ENCODE results near the gene PAPSS2. TPM values are rescaled to one million over a fixed set of nuclear protein-coding genes. Genes with fewer than 3 reads are reported as not detected.

The PAPSS2 gene
- total and polyA plus RNA-seq, 2 donors (not counting 1 experiment from before 2014, with no cell fraction given): 102 to 286 TPM

DNA sequence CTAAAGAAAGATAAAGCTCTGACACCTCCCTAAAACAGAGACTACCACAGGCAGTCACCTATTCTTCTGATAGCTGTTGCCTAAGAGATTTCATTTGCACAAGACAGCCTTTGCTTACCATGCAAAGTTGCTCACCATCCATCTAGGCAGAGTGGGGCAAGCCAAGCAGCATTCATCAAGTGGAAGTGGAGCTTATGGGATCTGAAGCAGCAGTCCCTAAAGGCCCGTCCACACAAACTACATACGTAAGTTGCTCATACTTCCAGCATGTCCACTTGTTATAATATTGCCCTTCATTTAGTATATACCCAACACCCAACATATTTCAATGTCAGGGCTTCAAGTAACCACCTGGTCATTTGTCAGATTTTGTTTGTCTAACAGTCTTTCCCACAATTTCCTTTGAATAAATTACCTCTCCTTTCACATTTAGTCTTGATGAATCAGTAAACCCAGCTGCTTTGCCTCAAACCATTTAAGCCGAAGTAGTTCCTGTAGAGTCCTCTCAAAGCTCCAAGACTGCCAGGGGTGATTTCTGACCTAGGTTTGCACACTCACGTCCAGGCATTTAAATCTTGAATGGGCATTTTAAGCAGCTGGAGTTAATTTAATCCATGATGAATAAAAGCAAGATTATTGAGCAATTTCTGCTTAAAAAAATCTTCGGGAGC lies 90.5 kb downstream of the PAPSS2 start:
- Histone ChIP-seq H3K36me3 (ENCODE audit: control insufficient read depth, insufficient read depth, low read length) (peaks cover 8% of the 10 kb centered on the region), H3K4me2 (ENCODE audit: extremely low read depth, insufficient read depth, low read length) (no peak overlapping the region), H3K79me2 (ENCODE audit: control insufficient read depth, insufficient read depth, low read length) (no peaks in the 10 kb centered on the region), H4K20me1 (ENCODE audit: control insufficient read depth, extremely low read depth, insufficient read depth, low read length) (no peaks in the 10 kb centered on the region), H3K9me3 (ENCODE audit: control insufficient read depth, insufficient read depth, low read depth, low read length) (no peaks in the 10 kb centered on the region), H3K9ac (ENCODE audit: insufficient read depth, low read length) (no peak overlapping the region), H3K27ac (ENCODE audit: insufficient read depth, low read length) (peak overlapping the region; percentile 13), H3K4me1 (ENCODE audit: control insufficient read depth, extremely low read depth, insufficient read depth, low read length) (peaks cover 11% of the 10 kb centered on the region), H3K27me3 (ENCODE audit: control insufficient read depth, insufficient read depth, low read length) (no peaks in the 10 kb centered on the region), H3K4me3 (replicated peaks in 1 of 4; ENCODE audit: control extremely low read depth in 1 of 4, insufficient read depth in 1 of 4, low read depth in 3 of 4, low read length in 4 of 4) (no peak overlapping the region), H2AFZ (ENCODE audit: low read length) (no peak overlapping the region)
- DNase-seq (ENCODE audit: low read depth in 2 of 2): peak; percentile 57 to 92
- TF ChIP-seq, protein P1, sequence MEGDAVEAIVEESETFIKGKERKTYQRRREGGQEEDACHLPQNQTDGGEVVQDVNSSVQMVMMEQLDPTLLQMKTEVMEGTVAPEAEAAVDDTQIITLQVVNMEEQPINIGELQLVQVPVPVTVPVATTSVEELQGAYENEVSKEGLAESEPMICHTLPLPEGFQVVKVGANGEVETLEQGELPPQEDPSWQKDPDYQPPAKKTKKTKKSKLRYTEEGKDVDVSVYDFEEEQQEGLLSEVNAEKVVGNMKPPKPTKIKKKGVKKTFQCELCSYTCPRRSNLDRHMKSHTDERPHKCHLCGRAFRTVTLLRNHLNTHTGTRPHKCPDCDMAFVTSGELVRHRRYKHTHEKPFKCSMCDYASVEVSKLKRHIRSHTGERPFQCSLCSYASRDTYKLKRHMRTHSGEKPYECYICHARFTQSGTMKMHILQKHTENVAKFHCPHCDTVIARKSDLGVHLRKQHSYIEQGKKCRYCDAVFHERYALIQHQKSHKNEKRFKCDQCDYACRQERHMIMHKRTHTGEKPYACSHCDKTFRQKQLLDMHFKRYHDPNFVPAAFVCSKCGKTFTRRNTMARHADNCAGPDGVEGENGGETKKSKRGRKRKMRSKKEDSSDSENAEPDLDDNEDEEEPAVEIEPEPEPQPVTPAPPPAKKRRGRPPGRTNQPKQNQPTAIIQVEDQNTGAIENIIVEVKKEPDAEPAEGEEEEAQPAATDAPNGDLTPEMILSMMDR (conservative IDR thresholded peaks at IDR 0.05 in 1 of 2, IDR thresholded peaks at IDR 0.05 in 1 of 2; ENCODE audit: low read depth in 1 of 2, low read length in 2 of 2): no peak
- no peak for TF ChIP-seq EZH2 (IDR thresholded peaks at IDR 0.05; ENCODE audit: low read length, missing control alignments)

DNA sequence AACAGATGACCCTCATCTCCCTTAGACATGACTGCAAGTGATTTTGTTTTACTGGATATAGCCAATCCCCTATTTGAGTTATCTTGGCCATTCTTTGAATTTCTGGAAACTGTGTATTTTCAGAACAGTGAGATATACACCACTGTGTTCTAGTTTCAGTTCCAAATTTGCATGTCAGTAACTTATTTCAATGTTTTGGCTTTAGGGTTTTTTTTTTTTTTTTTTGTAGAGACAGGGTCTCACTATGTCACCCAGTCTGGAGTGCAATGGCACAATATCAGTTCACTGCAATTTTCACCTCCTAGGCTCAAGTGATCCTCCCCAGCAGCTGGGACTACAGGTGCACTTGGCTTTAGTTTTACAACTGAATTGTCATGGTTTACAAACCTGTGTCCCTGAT lies 91.1 kb downstream of the PAPSS2 start:
- H3K27ac ChIP-seq (ENCODE audit: insufficient read depth, low read length): no peak overlapping the region
- H3K9me3 ChIP-seq (ENCODE audit: control insufficient read depth, insufficient read depth, low read depth, low read length): no peaks in the 10 kb centered on the region
- H3K9ac ChIP-seq (ENCODE audit: insufficient read depth, low read length): no peak overlapping the region
- no peak overlapping the region for H3K4me2 ChIP-seq (ENCODE audit: extremely low read depth, insufficient read depth, low read length)
- H3K4me1 ChIP-seq (ENCODE audit: control insufficient read depth, extremely low read depth, insufficient read depth, low read length): peaks cover 11% of the 10 kb centered on the region
- H4K20me1 ChIP-seq (ENCODE audit: control insufficient read depth, extremely low read depth, insufficient read depth, low read length): no peaks in the 10 kb centered on the region
- H3K79me2 ChIP-seq (ENCODE audit: control insufficient read depth, insufficient read depth, low read length): no peaks in the 10 kb centered on the region
- H3K36me3 ChIP-seq (ENCODE audit: control insufficient read depth, insufficient read depth, low read length): peaks cover 4% of the 10 kb centered on the region
- H2AFZ ChIP-seq (ENCODE audit: low read length): no peak overlapping the region
- TF ChIP-seq, protein P1 (conservative IDR thresholded peaks at IDR 0.05 in 1 of 2, IDR thresholded peaks at IDR 0.05 in 1 of 2; ENCODE audit: low read depth in 1 of 2, low read length in 2 of 2): no peak
- no peak for TF ChIP-seq EZH2 (IDR thresholded peaks at IDR 0.05; ENCODE audit: low read length, missing control alignments)
- no peak for DNase-seq (ENCODE audit: low read depth in 2 of 2)
- H3K4me3 ChIP-seq (replicated peaks in 1 of 4; ENCODE audit: control extremely low read depth in 1 of 4, insufficient read depth in 1 of 4, low read depth in 3 of 4, low read length in 4 of 4): no peak overlapping the region
- no peaks in the 10 kb centered on the region for H3K27me3 ChIP-seq (ENCODE audit: control insufficient read depth, insufficient read depth, low read length)

DNA sequence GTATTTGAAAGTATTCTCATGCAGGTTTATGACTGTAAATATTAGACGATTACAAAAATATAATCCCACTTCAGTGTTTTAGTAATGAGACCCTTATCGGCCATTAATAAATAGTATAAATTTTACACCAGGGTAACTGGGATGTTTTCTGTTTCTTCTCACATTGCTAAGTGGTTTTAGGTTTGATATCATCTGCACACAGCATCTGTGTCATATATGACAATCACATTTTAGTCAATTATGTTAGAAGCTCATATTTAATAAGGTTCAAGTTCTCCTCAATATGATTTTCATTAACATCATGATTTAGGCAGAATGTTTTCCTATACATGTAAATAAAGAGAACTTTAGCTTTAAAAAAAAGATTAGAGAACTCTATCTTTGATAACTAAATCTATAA lies 91.6 kb downstream of the PAPSS2 start:
- H3K27ac ChIP-seq (ENCODE audit: insufficient read depth, low read length): no peak overlapping the region
- H3K27me3 ChIP-seq (ENCODE audit: control insufficient read depth, insufficient read depth, low read length): no peaks in the 10 kb centered on the region
- H3K79me2 ChIP-seq (ENCODE audit: control insufficient read depth, insufficient read depth, low read length): no peaks in the 10 kb centered on the region
- no peak for DNase-seq (ENCODE audit: low read depth in 2 of 2)
- H2AFZ ChIP-seq (ENCODE audit: low read length): no peak overlapping the region
- no peak overlapping the region for H3K9ac ChIP-seq (ENCODE audit: insufficient read depth, low read length)
- peaks cover 4% of the 10 kb centered on the region for H3K36me3 ChIP-seq (ENCODE audit: control insufficient read depth, insufficient read depth, low read length)
- H3K9me3 ChIP-seq (ENCODE audit: control insufficient read depth, insufficient read depth, low read depth, low read length): no peaks in the 10 kb centered on the region
- H4K20me1 ChIP-seq (ENCODE audit: control insufficient read depth, extremely low read depth, insufficient read depth, low read length): no peaks in the 10 kb centered on the region
- no peak overlapping the region for H3K4me2 ChIP-seq (ENCODE audit: extremely low read depth, insufficient read depth, low read length)
- TF ChIP-seq, protein P1 (conservative IDR thresholded peaks at IDR 0.05 in 1 of 2, IDR thresholded peaks at IDR 0.05 in 1 of 2; ENCODE audit: low read depth in 1 of 2, low read length in 2 of 2): no peak
- no peak for TF ChIP-seq EZH2 (IDR thresholded peaks at IDR 0.05; ENCODE audit: low read length, missing control alignments)
- peaks cover 11% of the 10 kb centered on the region for H3K4me1 ChIP-seq (ENCODE audit: control insufficient read depth, extremely low read depth, insufficient read depth, low read length)
- no peak overlapping the region for H3K4me3 ChIP-seq (replicated peaks in 1 of 4; ENCODE audit: control extremely low read depth in 1 of 4, insufficient read depth in 1 of 4, low read depth in 3 of 4, low read length in 4 of 4)
